Endothelial cell of umbilical vein (primary cell): ENCODE results near the gene FLT1. TPM values are rescaled to one million over a fixed set of nuclear protein-coding genes. Genes with fewer than 3 reads are reported as not detected.

Source experiments
- BruUV-seq: library from RNA; stranded (reverse); fragments of 400-500 nt; replicated peaks from 2 replicates; lab custom pipeline; 2021; lab: Mats Ljungman, UMichigan
- CTCF ChIA-PET: fragments of 300-600, 350-600 bp; sonication (Branson Sonifier 250); formaldehyde crosslinking; loops from one replicate; lab custom pipeline; 2021; ENCODE audit warnings: antibody characterized with exemption, inconsistent platforms; lab: Charles Lee
- POLR2A ChIA-PET: fragments of 300-600, 350-600 bp; sonication (Branson Sonifier 250); formaldehyde crosslinking; loops from one replicate; lab custom pipeline; 2021; ENCODE audit warnings: antibody characterized with exemption, inconsistent platforms; lab: Charles Lee
- DNase-seq: peaks from one replicate; pipeline ENCODE4 v3.0.0-alpha.2; 2011; ENCODE audit warnings: low read depth, low spot score
- FAIRE-seq: peaks from 2 replicates; lab custom pipeline; 2011; peaks lifted over from hg19 to GRCh38; lab: Jason Lieb, UNC
- H2AFZ ChIP-seq: 2 replicates; pipeline ENCODE4 v1.6.0; 2012; ENCODE audit warnings: low read depth, low read length, control low read depth, inconsistent platforms
- H3K27ac ChIP-seq: 2 replicates; pipeline ENCODE4 v1.5.1; 2011; ENCODE audit warnings: low read depth, mild to moderate bottlenecking, control low read depth, low read length, moderate library complexity; ENCODE audit not compliant: insufficient read depth
- H3K27me3 ChIP-seq, 2 experiments: 2 replicates each; pipeline versions ENCODE4 v1.6.0 to v1.6.1; 2011; ENCODE audit warnings: low read length in 2 of 2, mixed read lengths in 1 of 2; ENCODE audit not compliant: control insufficient read depth in 2 of 2, insufficient read depth in 2 of 2
- H3K36me3 ChIP-seq, 2 experiments: 2 replicates in 1 of 2; 3 replicates in 1 of 2; pipeline ENCODE4 v1.5.1; 2011; ENCODE audit warnings: low read length in 2 of 2, mild to moderate bottlenecking in 1 of 2, moderate library complexity in 1 of 2; ENCODE audit not compliant: control insufficient read depth in 2 of 2, insufficient read depth in 2 of 2; ENCODE audit errors: extremely low read depth in 1 of 2
- H3K4me1 ChIP-seq: 3 replicates; pipeline ENCODE4 v1.5.1; 2011; ENCODE audit warnings: mild to moderate bottlenecking, low read length; ENCODE audit not compliant: control insufficient read depth, insufficient read depth; ENCODE audit errors: extremely low read depth
- H3K4me2 ChIP-seq: 2 replicates; pipeline ENCODE4 v1.6.1; 2011; ENCODE audit warnings: low read length, control low read depth, mixed read lengths; ENCODE audit not compliant: insufficient read depth
- H3K4me3 ChIP-seq, 3 experiments: fragments of 200-600 bp in 1 of 3; sonication (generic), shearing (Covaris generic) in 1 of 3; replicated peaks in 1 of 3; 2 replicates each; pipeline ENCODE4 v1.5.1; 2011 to 2016; ENCODE audit warnings: control low read depth in 3 of 3, low read length in 3 of 3, mild to moderate bottlenecking in 2 of 3, inconsistent platforms in 1 of 3, low read depth in 1 of 3, moderate library complexity in 1 of 3; ENCODE audit not compliant: insufficient read depth in 1 of 3
- H3K79me2 ChIP-seq: 2 replicates; pipeline ENCODE4 v1.6.0; 2012; ENCODE audit warnings: low read length, inconsistent platforms; ENCODE audit not compliant: control insufficient read depth, insufficient read depth
- H3K9ac ChIP-seq: replicated peaks from 2 replicates; pipeline ENCODE3; 2011; ENCODE audit warnings: low read length, control low read depth; ENCODE audit not compliant: insufficient read depth; ENCODE audit errors: extremely low read depth
- H3K9me1 ChIP-seq: replicated peaks from 3 replicates; pipeline ENCODE4 v1.6.0; 2011; ENCODE audit warnings: mild to moderate bottlenecking, low read length; ENCODE audit not compliant: control insufficient read depth, insufficient read depth; ENCODE audit errors: extremely low read depth
- H3K9me3 ChIP-seq: replicated peaks from 2 replicates; pipeline ENCODE4 v1.5.1; 2012; ENCODE audit warnings: low read length, inconsistent platforms; ENCODE audit not compliant: control insufficient read depth, insufficient read depth
- H4K20me1 ChIP-seq: replicated peaks from 2 replicates; pipeline ENCODE3; 2011; ENCODE audit warnings: mild to moderate bottlenecking, low read length; ENCODE audit not compliant: control insufficient read depth, insufficient read depth; ENCODE audit errors: extremely low read depth
- EZH2 ChIP-seq: IDR thresholded peaks from 2 replicates; pipeline ENCODE4 v1.6.1; 2012; ENCODE audit warnings: borderline replicate concordance, low read depth, mild to moderate bottlenecking, moderate library complexity, low read length, inconsistent platforms; ENCODE audit not compliant: severe bottlenecking
- GATA2 ChIP-seq: IDR thresholded peaks from 2 replicates; pipeline ENCODE4 v1.7.0; 2011; ENCODE audit warnings: low read depth, mild to moderate bottlenecking, moderate library complexity, mixed read lengths, low read length; ENCODE audit not compliant: insufficient read length, insufficient read depth
- JUN ChIP-seq: IDR thresholded peaks from 2 replicates; pipeline ENCODE4 v1.6.1; 2011; ENCODE audit warnings: borderline replicate concordance, low read depth; ENCODE audit not compliant: insufficient read length, insufficient read depth
- MYC ChIP-seq: IDR thresholded peaks from one replicate; pipeline ENCODE4 v1.6.1; 2011; ENCODE audit warnings: mild to moderate bottlenecking, low read depth, low read length
- dilution Hi-C: fragments of 300-500 bp; cut with MboI; formaldehyde crosslinking; loops from one replicate; pipeline ENCODE4 v1.15.0; 2019; ENCODE audit warnings: low sequenced_read_pairs; ENCODE audit not compliant: extremely low pct_ligation_motif_present
- intact Hi-C: fragments of 100-400 bp; cut with micrococcal nuclease; formaldehyde crosslinking; loops from one replicate; pipeline ENCODE4 v1.10.0; 2022
- polyA plus RNA-seq, 4 experiments: library from polyadenylated mRNA; depleted of rRNA in 3 of 4; stranded (reverse) in 3 of 4; unstranded in 1 of 4; fragments of >200 nt; gene quantifications; 2 replicates each; pipeline versions ENCODE4 v1.2.1 to v1.2.3, GENCODE V29; 2011 to 2012; ENCODE audit warnings: missing spikeins in 1 of 4
- total RNA-seq: library from RNA; stranded (reverse); gene quantifications from 2 replicates; pipeline ENCODE4 v1.2.3, GENCODE V29; 2021
- TF ChIP-seq, protein P1 (sequence below), 2 donors: IDR thresholded peaks; 1 replicate in 1 of 2; 2 replicates in 1 of 2; pipeline ENCODE4 v1.5.1; 2011; ENCODE audit warnings: low read length in 2 of 2, mild to moderate bottlenecking in 2 of 2, moderate library complexity in 2 of 2, control low read depth in 1 of 2, inconsistent platforms in 1 of 2, low read depth in 1 of 2; ENCODE audit not compliant: insufficient read depth in 1 of 2; ENCODE audit errors: extremely low read depth in 1 of 2

Gene FLT1
- total and polyA plus RNA-seq, 2 donors (not counting 3 experiments of a cell fraction or from before 2014, with no cell fraction given): 16.0 to 104 TPM

DNA sequence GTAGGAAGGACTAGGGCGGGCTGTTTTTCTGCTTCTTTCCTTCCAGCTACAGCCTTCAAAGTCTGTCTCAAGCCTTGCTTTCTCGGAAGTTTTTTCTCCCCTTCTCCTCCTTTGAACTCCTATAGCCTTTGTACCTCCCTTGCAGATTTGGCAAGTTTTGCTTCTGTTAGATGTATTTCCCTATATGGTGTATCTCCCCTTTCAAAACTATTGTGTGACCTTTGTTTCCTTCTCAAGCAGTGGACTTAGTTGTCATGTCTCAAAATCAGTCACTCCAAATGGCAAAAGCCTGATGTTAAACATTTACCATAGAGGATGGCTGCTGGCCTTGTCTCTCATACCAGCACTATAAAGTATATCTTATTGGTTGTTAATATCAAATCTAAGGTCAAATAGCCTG lies 152.7 kb downstream of the FLT1 start:
- H3K9me1 ChIP-seq: no peaks in the 10 kb centered on the region
- ChIA-PET POLR2A (no interaction called here), CTCF (no interaction called here)
- H3K79me2 ChIP-seq: no peaks in the 10 kb centered on the region
- intact Hi-C loops: no loop called here
- TF ChIP-seq EZH2 (no peak), JUN (no peak)
- TF ChIP-seq, protein P1, sequence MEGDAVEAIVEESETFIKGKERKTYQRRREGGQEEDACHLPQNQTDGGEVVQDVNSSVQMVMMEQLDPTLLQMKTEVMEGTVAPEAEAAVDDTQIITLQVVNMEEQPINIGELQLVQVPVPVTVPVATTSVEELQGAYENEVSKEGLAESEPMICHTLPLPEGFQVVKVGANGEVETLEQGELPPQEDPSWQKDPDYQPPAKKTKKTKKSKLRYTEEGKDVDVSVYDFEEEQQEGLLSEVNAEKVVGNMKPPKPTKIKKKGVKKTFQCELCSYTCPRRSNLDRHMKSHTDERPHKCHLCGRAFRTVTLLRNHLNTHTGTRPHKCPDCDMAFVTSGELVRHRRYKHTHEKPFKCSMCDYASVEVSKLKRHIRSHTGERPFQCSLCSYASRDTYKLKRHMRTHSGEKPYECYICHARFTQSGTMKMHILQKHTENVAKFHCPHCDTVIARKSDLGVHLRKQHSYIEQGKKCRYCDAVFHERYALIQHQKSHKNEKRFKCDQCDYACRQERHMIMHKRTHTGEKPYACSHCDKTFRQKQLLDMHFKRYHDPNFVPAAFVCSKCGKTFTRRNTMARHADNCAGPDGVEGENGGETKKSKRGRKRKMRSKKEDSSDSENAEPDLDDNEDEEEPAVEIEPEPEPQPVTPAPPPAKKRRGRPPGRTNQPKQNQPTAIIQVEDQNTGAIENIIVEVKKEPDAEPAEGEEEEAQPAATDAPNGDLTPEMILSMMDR (IDR thresholded peaks at IDR 0.05; ENCODE audit: extremely low read depth in 1 of 2, insufficient read depth in 1 of 2, low read depth in 1 of 2, low read length in 2 of 2): no peak
- no peak overlapping the region for H3K4me3 ChIP-seq
- DNase-seq: no peak
- H3K9me3 ChIP-seq: no peaks in the 10 kb centered on the region
- dilution Hi-C loops: no loop called here
- no peak overlapping the region for H3K27ac ChIP-seq
- H3K9ac ChIP-seq: no peak overlapping the region
- no peaks in the 10 kb centered on the region for H4K20me1 ChIP-seq
- H3K36me3 ChIP-seq: peaks cover 0 to 2% of the 10 kb centered on the region in 2 experiments
- no peaks in the 10 kb centered on the region for H3K27me3 ChIP-seq
- H3K4me1 ChIP-seq: peaks cover 37% of the 10 kb centered on the region
- FAIRE-seq: no peak
- no peak overlapping the region for H3K4me2 ChIP-seq
- H2AFZ ChIP-seq: no peak overlapping the region
- no TSS peak for BruUV-seq

- H3K4me3 ChIP-seq: no peak overlapping the region
- no peak overlapping the region for H3K9ac ChIP-seq
- dilution Hi-C loops: no loop called here
- no peak for DNase-seq
- H3K27me3 ChIP-seq: no peaks in the 10 kb centered on the region
- intact Hi-C loops: no loop called here
- CTCF ChIA-PET: interaction anchor here (0.8 kb wide), 1 partner anchor 13 kb away, joined by 3 read pairs; no protein-coding TSS in a partner anchor
- H2AFZ ChIP-seq: no peak overlapping the region
- no peak for TF ChIP-seq MYC
- peak; percentile 57 for TF ChIP-seq GATA2
- FAIRE-seq: no peak
- H3K4me1 ChIP-seq: peaks cover 54% of the 10 kb centered on the region
- H3K4me2 ChIP-seq: no peak overlapping the region
- H3K27ac ChIP-seq: peak overlapping the region; percentile 11
- no peaks in the 10 kb centered on the region for H4K20me1 ChIP-seq
- POLR2A ChIA-PET: no interaction called here
- peaks cover 0 to 2% of the 10 kb centered on the region in 2 experiments for H3K36me3 ChIP-seq
- H3K79me2 ChIP-seq: no peaks in the 10 kb centered on the region
- H3K9me3 ChIP-seq: no peaks in the 10 kb centered on the region
- no TSS peak for BruUV-seq
- H3K9me1 ChIP-seq: no peaks in the 10 kb centered on the region
Observed at GRCh38 chr13:28340272-28340793, 154.6 kb downstream of the FLT1 start.
